ENCODE data around the gene SFTPA2.
"Not testable (repeated sequence)": the region's sequence is repeated elsewhere in the genome, so short reads cannot be mapped to it uniquely, and the experiment has no call there.

SFTPA2 gene

DNA sequence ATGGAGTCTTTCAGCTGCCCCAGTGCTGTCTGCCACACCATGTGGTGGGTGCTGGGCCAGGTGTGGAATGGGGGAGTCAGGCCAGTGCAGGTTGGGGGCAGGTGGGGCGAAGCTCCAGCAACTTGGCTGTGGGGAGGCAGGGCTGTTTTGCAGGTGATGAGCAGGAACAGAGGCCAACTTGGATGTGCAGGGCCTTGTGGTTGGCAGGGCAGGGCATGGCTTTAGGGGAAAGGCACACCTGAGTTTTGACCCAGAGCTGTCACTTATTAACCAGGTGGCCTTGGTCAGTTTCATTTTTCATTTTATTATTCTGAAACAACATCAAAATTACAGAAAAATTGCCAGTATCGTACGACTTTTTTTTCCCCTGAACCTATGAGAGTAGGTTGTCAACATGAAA, 1.1 kb upstream of the SFTPA2 start:
- in situ Hi-C loops (cut with MboI; ENCODE audit: low sequenced_read_pairs): loop anchor here (25.0 kb wide), 1 partner anchor 701 kb away; no protein-coding TSS in a partner anchor

DNA sequence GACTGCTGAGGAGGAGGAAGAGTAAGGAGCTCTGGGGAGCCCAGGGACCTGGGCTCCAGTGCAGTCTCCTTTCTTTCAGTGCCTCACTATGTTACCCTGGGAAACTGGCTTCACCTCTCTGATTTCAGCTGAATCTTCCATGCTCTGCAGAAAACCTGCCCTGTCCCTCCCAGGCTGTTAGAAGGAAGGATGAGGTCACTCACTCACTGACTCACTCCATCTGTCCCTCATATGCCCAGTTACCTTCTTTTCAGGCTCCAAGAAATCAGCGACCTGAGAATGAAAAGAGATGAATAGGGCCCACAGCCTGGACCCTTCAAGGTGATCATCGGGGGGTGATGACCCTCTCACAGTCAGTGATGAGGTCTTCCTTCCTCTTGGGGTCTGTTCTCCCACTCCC, 481 bp downstream of the SFTPA2 start:
- in situ Hi-C loops (cut with MboI; ENCODE audit: low sequenced_read_pairs): loop anchor here (25.0 kb wide), 1 partner anchor 703 kb away; no protein-coding TSS in a partner anchor

DNA sequence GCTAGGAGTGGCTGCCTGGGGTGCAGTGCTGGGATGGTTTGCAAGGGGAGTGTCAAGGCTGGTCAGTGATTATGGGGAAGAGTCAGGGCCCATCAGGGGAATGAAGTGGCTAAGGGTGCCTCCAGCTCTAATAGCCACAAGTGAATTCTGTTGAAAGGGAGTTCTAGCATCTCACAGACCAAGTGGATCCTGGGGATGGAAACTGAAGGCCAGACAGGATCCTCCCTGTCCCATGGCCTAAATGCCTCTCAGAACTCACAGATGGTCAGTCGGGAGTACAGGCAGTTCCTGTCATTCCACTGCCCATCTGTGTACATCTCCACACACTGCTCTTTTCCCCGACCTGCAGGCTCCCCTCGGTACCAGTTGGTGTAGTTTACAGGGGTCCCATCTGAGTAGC, 3.2 kb downstream of the SFTPA2 start:
- in situ Hi-C loops (cut with MboI; ENCODE audit: low sequenced_read_pairs): loop anchor here (25.0 kb wide), 1 partner anchor 705 kb away; no protein-coding TSS in a partner anchor

DNA sequence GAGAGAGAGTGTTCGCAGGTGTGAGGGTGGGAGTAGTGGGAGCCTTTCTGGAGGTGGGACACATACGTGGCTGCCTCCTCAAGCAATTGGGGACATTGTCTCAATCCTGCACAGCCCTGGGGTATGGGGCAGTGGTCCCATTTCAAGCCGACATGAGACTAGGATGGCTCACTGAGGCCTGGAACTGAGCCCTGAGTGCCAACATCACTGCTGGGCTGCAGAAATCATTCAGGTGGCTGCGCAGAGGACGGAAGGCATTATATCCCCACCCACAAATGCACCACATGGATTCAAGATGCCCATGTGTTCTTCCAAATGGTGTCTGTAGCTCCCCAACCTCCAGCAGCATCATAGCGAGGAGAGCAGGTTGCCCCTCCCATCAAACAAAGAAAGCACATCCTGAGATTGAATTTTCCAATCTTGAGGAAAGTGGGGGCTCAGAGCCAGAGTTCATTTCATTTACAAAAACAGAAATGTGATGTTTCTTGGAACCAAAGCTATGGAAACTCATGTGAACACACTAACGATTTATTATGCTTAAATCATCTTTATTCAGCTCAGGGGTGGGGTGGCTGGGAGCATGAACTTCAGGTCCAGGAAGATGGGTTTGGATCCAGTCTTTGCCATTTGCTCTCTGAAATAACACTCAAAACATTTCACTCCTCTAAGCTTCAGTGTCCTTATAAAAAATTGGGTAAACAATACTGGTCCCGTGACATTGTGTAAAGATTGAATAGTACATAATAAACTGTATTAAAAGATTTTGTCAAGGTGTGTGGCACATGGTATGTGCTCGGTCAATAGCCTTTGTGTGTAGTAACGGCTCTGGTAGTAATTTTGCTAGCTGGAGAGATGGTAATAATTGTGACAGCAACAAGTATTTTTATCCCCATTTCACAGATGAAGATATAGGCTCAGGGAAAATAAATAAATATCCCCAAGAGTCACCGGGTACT, 4.6 kb downstream of the SFTPA2 start:
- in situ Hi-C loops (cut with MboI; ENCODE audit: low sequenced_read_pairs): loop anchor here (25.0 kb wide), 1 partner anchor 707 kb away; no protein-coding TSS in a partner anchor

DNA sequence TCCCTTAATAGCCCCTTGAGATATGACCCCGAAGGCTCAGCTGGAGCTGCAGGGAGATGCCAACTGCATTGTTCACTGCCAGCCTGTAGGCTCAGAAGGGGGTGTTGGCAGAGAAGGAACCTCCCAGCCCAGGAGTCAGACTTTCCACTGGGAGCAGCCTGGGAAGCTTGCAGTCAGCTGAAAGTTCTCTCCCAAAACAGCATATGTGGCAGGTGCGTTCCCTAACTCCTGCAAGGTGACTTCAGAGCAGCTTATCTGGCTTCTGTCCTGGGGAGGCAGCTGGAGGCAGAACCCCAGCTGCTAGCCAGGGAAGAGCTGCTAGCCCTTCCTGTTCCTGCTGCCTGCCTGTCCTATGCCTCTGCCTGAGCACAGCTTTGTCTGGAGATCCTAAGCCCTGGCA, 8.1 kb downstream of the SFTPA2 start:
- in situ Hi-C loops (cut with MboI; ENCODE audit: low sequenced_read_pairs): loop anchor here (25.0 kb wide), 1 partner anchor 710 kb away; no protein-coding TSS in a partner anchor

DNA sequence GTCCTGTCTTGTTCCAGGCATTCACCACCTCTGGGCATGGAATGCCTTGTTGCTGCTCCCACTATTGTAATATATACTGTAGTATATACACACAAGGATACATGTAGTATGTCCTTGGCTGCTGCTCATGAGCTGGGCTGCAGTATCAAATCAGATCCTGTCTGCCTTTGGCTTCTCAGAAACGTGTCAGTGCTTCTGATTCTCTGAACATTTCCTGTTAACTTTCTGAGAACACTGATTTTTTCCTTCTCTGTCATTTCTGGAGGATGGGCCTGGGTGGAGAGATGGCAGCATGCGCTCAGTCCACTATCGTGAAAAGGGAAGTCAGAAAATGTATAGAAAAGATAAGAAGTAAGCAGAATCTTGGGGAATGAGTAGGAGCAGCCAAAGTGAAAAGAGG, 12.2 kb downstream of the SFTPA2 start:
- in situ Hi-C loops (cut with MboI; ENCODE audit: low sequenced_read_pairs): loop anchor here (25.0 kb wide), 1 partner anchor 389 kb away; the partner anchor contains the start of gene SFTPD

DNA sequence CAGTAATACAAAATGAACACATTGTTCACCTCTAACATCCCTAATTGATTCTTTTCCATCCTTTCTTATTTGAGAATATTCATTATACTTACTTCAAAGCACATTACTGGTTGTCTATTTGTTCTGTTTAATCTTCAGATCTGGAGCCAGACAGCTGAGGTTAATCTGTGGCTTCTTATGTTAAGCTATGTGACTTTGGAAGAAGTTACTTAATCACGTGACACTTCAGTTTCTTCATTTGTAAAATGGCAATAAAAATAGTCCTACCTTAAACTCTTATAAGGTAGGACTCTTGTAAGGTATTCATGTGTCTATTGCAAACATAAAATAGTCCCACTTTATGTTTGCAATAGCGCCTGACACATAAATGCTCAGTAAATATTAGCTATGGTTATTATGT, 13.1 kb downstream of the SFTPA2 start:
- in situ Hi-C loops (cut with MboI; ENCODE audit: low sequenced_read_pairs): loop anchor here (25.0 kb wide), 1 partner anchor 390 kb away; the partner anchor contains the start of gene SFTPD

DNA sequence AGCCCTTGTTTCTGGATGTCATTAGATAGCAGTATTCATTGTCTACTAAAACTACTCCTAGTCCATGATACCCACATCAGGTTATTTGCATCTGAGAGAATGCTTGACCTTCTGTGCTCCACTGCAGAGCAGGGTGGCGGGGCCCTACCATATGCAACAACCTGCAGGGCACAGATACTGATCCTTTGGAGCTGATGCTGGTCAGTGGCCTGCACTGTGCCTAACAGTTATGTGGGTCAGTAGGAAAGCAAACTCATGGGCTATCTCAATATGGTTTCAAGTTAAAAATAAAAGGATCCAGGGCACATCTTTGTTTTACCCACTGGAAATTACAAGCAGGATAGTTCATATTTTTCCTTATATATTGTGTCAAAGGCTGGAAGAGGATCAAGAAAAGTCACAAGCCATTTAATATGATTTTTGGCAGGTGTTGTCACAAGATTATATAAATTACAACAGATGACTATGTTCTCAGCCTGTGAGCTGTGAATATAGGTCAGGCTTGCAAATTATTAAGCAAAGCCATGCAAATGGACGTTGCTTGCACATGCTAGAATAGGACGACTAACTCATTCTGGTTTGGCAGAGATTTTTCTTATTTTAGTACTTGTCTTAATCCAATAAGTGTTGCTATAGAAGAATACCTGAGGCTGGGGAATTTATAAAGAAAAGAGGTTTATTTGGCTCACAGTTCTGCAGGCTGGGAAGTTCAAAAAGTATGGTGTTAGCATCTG, 15.1 kb downstream of the SFTPA2 start:
- in situ Hi-C loops (cut with MboI; ENCODE audit: low sequenced_read_pairs): loop anchor here (25.0 kb wide), 1 partner anchor 392 kb away; the partner anchor contains the start of gene SFTPD

DNA sequence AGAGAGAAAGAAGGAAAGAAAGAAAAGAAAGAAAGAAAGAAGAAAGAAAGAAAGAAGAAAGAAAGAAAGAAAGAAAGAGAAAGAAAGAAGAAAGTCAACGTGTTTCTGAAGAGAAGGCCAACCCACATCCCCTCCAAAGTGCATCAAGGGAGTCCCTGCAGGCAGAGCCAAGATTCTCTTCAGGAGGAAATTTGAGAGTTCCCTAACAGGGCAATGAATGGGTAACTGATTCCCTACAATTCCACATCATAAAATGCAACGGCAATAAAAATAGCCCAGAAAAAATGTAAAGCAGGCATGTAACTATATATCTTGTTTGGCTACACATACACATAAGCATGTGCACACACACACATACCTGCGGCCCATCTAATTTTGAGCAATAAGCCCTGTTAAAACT, 15.8 kb downstream of the SFTPA2 start:
- in situ Hi-C loops (cut with MboI; ENCODE audit: low sequenced_read_pairs): loop anchor here (25.0 kb wide), 1 partner anchor 393 kb away; the partner anchor contains the start of gene SFTPD

DNA sequence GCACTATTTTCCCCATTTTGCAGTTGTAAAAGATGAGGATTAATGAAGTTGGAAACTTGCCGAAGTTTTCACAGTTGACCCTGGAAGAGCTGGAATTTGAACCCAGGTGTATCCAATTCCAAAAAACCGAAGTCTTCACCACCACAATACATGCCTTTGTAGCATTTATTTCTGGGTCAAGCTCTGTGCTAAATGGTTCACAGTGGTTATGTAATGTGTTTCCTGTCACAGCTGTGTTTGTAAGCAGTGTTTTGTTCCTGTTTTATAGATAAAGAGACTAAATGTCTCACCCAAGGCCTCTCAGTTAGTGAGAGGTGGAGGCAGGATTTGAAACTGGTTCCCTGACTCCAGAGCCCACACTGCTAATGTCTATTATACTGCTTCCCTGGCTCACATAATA, 17.6 kb downstream of the SFTPA2 start:
- in situ Hi-C loops (cut with MboI; ENCODE audit: low sequenced_read_pairs): loop anchor here (25.0 kb wide), 1 partner anchor 395 kb away; the partner anchor contains the start of gene SFTPD

DNA sequence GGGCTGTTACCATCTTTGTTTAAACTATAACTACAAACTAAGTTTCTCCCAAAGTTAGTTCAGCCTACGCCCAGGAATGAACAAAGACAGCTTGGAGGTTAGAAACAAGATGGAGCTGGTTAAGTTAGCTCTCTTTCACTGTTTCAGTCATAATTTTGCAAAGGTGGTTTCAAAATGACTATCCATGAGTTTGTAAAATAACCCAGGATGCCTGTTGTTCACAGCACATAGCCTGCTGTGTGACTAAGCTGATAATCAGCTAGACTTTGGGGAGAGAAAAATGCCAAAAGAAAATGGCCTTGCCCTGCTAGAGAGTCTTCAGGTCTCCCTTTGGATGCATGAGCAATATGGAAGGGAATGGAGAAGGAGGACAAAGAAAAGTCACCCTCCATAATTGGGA, 19.3 kb downstream of the SFTPA2 start:
- in situ Hi-C loops (cut with MboI; ENCODE audit: low sequenced_read_pairs): loop anchor here (25.0 kb wide), 1 partner anchor 396 kb away; the partner anchor contains the start of gene SFTPD

DNA sequence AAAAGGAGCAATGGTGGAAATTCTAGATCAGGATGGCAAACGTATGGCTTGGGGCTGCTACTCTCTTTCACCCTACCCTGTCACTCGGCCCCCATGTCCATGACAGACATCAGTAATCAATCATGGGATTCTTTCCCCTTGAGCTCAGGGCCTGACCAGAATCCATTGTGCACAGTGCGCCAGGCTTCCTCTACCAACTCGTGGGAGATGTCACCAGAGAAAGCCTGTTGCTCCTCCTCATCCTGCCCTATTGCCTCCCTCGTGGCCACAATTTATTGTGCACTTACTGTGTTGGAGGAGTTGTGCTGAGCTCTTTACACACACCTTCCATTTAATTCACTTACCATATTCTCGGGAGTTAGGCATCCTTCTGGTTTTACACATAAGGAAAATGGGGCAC, 21.9 kb downstream of the SFTPA2 start:
- in situ Hi-C loops (cut with MboI; ENCODE audit: low sequenced_read_pairs): loop anchor here (25.0 kb wide), 1 partner anchor 399 kb away; the partner anchor contains the start of gene SFTPD

DNA sequence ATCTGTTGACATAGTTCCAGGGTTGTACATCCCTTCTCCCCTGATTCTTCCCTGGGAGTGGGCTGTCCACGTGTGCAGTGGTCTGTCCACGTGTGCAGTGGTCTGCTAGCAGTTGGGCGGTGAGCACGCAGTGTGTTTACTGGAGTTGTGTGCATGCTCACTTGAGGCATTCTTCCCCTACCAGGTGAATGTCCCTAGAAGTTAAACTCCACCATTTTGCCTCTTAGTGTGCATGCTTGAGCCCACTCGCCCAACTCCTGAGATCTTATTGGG, 26.4 kb downstream of the SFTPA2 start:
- in situ Hi-C loops (cut with MboI; ENCODE audit: low sequenced_read_pairs): loop anchor here (25.0 kb wide), 1 partner anchor 403 kb away; the partner anchor contains the start of gene SFTPD

DNA sequence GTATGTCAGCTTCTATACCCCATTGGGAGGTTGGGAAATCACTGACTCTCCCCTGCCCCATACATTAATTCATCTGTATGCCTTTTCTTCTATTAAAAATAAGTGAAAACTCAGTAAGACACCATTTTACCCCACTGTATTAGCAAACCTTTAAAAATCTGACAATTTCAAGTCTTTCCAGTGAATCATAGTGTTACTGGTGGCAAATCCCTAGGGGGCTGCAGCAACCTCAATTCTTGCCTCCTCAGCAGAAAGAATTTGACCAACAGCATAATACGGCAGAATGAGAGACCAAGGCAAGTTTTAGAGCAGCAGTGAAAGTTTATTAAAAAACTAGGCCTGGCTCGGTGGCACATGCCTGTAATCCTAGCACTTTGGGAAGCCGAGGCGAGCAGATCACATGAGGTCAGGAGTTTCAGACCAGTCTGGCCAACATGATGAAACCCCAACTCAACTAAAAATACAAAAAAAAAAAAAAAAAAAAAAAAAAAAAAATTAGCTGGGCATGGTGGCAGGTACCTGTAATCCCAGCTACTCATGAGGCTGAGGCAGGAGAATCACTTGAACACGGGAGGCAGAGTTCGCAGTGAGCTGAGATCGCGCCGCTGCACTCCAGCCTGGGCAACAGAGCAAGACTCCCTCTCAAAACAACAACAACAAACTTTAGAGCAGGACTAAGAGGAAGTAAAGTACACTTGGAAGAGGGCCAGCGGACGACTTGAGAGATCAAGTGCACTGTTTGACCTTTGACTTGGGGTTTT, 26.9 kb downstream of the SFTPA2 start:
- in situ Hi-C loops (cut with MboI; ENCODE audit: low sequenced_read_pairs): loop anchor here (25.0 kb wide), 1 partner anchor 404 kb away; the partner anchor contains the start of gene SFTPD

DNA sequence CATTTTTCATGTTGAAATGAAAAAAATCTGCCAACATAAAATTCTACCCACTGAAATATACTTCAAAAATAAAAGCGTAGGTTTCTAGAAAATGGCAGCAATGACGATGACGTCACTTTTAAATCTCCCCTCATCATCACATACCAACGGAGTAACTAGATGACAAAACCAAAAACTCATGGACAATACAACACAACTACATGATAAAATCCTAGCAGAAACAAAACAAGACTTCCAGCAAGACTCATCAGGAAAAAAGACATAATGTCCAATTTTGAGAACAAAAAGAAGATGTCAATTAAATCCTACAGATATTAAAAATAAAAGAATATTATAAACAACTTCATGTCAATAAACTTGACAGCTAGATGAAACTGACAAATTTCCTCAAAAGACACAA, 31.9 kb downstream of the SFTPA2 start:
- in situ Hi-C loops (cut with MboI; ENCODE audit: low sequenced_read_pairs): loop anchor here (25.0 kb wide), 1 partner anchor 409 kb away; the partner anchor contains the start of gene SFTPD

DNA sequence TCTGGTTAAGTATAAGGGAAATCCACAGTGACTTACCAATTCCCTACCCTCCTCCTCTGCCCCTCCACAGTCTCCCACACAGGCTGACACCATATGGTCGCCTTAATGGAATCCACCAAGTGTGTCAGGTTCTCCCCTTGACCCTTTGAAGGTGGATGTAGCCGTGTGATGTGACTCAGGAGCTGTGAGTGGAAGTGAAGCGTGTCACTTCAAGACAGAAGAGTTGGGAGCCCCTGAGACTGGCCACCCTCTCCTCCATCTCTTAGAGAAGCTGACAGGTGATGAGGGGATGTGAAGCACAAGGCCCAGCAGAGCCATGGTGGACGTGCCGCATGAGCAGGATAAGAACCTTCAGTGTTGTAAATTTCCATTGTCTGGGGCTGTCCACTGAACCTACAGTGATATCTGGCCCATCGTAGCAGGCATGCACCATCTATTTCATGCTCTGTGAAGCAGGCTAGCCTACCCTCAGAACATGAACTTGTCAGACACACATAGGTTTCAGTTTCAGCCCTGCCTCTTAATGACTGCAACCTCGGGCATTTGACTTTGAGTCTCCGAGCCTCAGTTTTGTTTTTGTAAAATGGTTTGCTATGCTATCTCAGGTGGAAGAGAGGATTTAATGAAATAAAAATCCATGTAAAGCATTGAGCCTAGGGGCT, 35.0 kb downstream of the SFTPA2 start:
- in situ Hi-C loops (cut with MboI; ENCODE audit: low sequenced_read_pairs): loop anchor here (25.0 kb wide), 1 partner anchor 412 kb away; the partner anchor contains the start of gene SFTPD

DNA sequence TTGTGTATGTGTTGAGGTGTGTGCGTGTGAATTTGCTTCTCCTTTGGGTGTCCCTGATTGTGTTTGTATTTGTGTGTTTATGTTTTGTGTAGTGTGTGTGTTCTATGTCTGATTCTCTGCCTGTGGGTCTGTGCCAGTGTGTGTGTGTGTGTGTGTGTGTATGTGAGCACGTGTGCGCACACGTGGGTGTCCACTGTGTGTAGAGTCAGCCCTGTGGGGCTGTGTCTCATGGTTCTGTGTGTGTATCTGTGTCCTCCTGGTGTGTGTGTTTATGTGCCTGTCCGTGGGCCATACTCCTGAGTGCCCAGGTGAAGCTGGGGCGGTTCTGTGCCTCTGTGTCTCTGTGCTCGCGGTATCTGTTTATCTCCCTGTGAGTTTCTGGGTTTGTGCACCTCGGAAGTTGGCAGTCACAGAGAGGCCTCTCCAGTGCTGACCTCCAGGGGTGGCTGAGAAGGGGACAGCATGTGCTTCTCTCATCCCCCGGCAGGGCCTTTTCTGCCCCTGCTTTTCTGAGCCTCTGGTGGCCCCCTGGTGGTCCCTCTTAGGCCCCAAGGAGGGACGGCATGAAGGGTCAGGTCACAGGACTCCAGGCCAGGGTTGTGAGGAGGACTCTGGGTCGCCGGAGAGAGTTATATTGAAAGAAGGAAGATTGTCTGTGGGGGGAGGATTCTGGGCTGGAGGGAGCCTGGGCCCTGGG, 36.9 kb downstream of the SFTPA2 start:
- in situ Hi-C loops (cut with MboI; ENCODE audit: low sequenced_read_pairs): not testable (repeated sequence)

DNA sequence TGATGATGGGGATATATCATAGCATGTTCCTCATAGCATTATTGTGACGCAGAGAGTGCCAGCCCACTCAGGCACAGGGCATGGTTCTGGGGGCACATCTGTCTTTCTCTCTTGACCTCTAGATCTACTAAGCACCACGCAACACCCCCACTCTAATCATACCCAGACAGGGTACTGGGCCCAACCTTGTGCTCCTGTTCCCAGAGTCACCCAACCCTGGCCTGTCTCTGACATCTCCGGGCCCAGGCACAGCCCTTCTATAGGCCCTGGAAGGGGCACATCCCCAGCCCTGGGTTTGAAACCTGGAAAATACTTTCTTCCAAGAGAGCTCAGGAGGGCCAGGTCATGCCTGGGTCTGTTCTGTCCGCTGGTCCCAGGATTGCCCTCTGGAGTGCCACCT, 37.7 kb downstream of the SFTPA2 start:
- in situ Hi-C loops (cut with MboI; ENCODE audit: low sequenced_read_pairs): not testable (repeated sequence)

DNA sequence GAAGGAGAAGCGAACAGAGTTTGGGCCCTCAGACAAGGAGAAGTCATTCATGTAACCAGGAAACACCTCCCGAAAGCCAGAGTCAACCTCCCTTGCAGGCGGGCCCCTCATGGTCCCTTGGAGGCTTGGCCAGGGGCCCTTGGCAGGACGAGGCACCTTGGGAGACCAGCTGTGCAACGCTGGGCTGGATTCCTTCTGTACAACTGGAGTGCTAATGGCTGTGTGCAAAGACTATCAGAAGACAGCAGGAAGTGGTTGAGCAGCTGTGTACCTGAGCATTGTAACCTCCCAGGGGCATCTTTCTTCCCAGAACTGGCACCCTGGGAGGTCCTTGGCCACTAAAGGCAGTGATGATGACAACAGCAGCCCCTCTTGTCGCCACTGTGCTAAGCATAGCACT, 38.5 kb downstream of the SFTPA2 start:
- in situ Hi-C loops (cut with MboI; ENCODE audit: low sequenced_read_pairs): not testable (repeated sequence)
